Keratinocyte (primary cell): ENCODE data around the gene FTCD. TPM values are rescaled to one million over a fixed set of nuclear protein-coding genes. Genes with fewer than 3 reads are reported as not detected.
A peak's percentile ranks its signal among the peaks of the same experiment; 100 is the strongest.

ENCODE experiments used
- DNase-seq: peaks from one replicate; pipeline ENCODE4 v3.0.0-alpha.2; 2011; ENCODE audit warnings: low read depth, missing footprints, low spot score
- FAIRE-seq: peaks from 2 replicates; lab custom pipeline; 2011; peaks lifted over from hg19 to GRCh38; lab: Jason Lieb, UNC
- H2AFZ ChIP-seq: 2 replicates; pipeline ENCODE4 v1.6.0; 2012; ENCODE audit warnings: low read length, control low read depth, inconsistent platforms; ENCODE audit not compliant: control insufficient read depth
- H3K27ac ChIP-seq: 2 replicates; pipeline ENCODE4 v1.5.1; 2011; ENCODE audit warnings: low read length; ENCODE audit not compliant: control insufficient read depth, insufficient read depth
- H3K27me3 ChIP-seq: 3 replicates; pipeline ENCODE4 v1.6.0; 2011; ENCODE audit warnings: low read length; ENCODE audit not compliant: control insufficient read depth, insufficient read depth; ENCODE audit errors: extremely low read depth
- H3K36me3 ChIP-seq, 2 experiments: 2 replicates in 1 of 2; 3 replicates in 1 of 2; pipeline ENCODE4 v1.5.1; 2011; ENCODE audit warnings: low read length in 2 of 2, mild to moderate bottlenecking in 1 of 2; ENCODE audit not compliant: control insufficient read depth in 2 of 2, insufficient read depth in 2 of 2; ENCODE audit errors: extremely low read depth in 1 of 2
- H3K4me1 ChIP-seq: 3 replicates; pipeline ENCODE4 v1.5.1; 2011; ENCODE audit warnings: low read length; ENCODE audit not compliant: control insufficient read depth, insufficient read depth; ENCODE audit errors: extremely low read depth
- H3K4me2 ChIP-seq: 3 replicates; pipeline ENCODE4 v1.6.0; 2011; ENCODE audit warnings: low read depth, low read length; ENCODE audit not compliant: control insufficient read depth, insufficient read depth; ENCODE audit errors: extremely low read depth
- H3K4me3 ChIP-seq, 3 experiments: fragments of 200-600 bp in 1 of 3; sonication (generic) in 1 of 3; 2 replicates in 2 of 3; 3 replicates in 1 of 3; pipeline ENCODE4 v1.5.1; 2011 to 2016; ENCODE audit warnings: low read length in 3 of 3, mild to moderate bottlenecking in 3 of 3, control low read depth in 2 of 3, inconsistent platforms in 1 of 3, low read depth in 1 of 3, mixed read lengths in 1 of 3, mixed run types in 1 of 3, moderate library complexity in 1 of 3; ENCODE audit not compliant: control insufficient read depth in 2 of 3, insufficient read depth in 2 of 3; ENCODE audit errors: extremely low read depth in 1 of 3
- H3K79me2 ChIP-seq: 2 replicates; pipeline ENCODE4 v1.6.0; 2012; ENCODE audit warnings: low read length; ENCODE audit not compliant: control insufficient read depth, insufficient read depth
- H3K9ac ChIP-seq: 3 replicates; pipeline ENCODE4 v1.6.0; 2011; ENCODE audit warnings: low read length; ENCODE audit not compliant: control insufficient read depth, insufficient read depth; ENCODE audit errors: extremely low read depth
- H3K9me1 ChIP-seq: 3 replicates; pipeline ENCODE4 v1.6.0; 2011; ENCODE audit warnings: low read length; ENCODE audit not compliant: control insufficient read depth, insufficient read depth; ENCODE audit errors: extremely low read depth
- H3K9me3 ChIP-seq: 2 replicates; pipeline ENCODE4 v1.5.1; 2012; ENCODE audit warnings: low read depth, low read length; ENCODE audit not compliant: control insufficient read depth
- H4K20me1 ChIP-seq: 3 replicates; pipeline ENCODE4 v1.6.0; 2011; ENCODE audit warnings: low read length; ENCODE audit not compliant: control insufficient read depth, insufficient read depth; ENCODE audit errors: extremely low read depth
- CTCF ChIP-seq, 3 experiments: IDR thresholded peaks in 1 of 3; conservative IDR thresholded peaks in 1 of 3; optimal IDR thresholded peaks in 1 of 3; 2 replicates in 2 of 3; 3 replicates in 1 of 3; pipeline versions ENCODE3 to v1.5.1; 2011; ENCODE audit warnings: low read length in 3 of 3, mild to moderate bottlenecking in 3 of 3, moderate library complexity in 2 of 3, control low read depth in 1 of 3, inconsistent platforms in 1 of 3; ENCODE audit not compliant: insufficient read depth in 2 of 3; ENCODE audit errors: extremely low read depth in 1 of 3
- EZH2 ChIP-seq: IDR thresholded peaks from one replicate; pipeline ENCODE4 v1.6.1; 2012; ENCODE audit warnings: inconsistent platforms, mild to moderate bottlenecking, low read length, moderate library complexity
- dilution Hi-C: fragments of 300-500 bp; cut with MboI; formaldehyde crosslinking; loops from one replicate; pipeline ENCODE4 v1.7.0; 2020; ENCODE audit warnings: low sequenced_read_pairs; ENCODE audit not compliant: extremely low pct_ligation_motif_present
- polyA plus RNA-seq, 5 experiments: library from polyadenylated mRNA; depleted of rRNA in 3 of 5; stranded (reverse) in 3 of 5; stranded (forward) in 1 of 5; unstranded in 1 of 5; fragments of >200 nt; gene quantifications; 1 replicate in 1 of 5; 2 replicates in 3 of 5; 3 replicates in 1 of 5; pipeline versions ENCODE4 v1.2.1 to v1.2.3, GENCODE V29; 2011 to 2012; ENCODE audit warnings: missing spikeins in 2 of 5, low read depth in 1 of 5, low replicate concordance in 1 of 5

FTCD gene
- polyA plus RNA-seq, 1 donor (not counting 4 experiments of a cell fraction or from before 2014, with no cell fraction given) = not detected

DNA sequence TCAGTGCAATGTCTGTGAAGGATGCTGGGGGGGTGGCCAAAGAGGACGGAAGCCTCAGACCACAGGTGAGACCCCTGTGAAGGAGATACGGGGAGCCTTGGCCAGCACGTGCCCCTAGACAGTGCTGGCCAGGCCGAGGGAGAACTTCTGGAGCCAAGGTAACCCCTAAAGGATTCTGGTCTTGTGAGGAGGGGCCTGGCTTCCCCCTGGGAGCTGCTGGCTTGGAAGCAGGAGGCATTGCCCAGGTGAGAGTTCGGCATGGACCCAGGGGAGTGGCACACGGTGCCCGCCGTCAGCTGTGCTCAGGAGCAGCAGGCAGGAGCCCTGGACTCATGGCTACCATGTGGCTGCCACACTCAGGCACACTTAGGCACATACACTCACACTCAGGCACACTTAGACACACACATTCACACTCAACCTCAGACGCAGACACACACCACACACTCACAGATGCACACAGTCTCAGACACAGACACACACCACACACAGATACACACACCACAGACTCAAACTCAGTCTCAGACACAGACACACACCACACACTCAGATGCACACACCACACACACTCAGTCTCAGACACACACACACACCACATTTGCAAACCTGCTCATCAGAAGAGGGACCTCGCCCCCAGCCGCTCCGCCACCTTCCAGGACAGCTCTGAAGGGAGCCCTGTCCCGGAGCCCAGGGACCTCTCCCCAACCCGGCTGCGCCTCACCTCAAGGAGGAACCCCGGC lies 58.6 kb downstream of the FTCD start:
- H3K9ac ChIP-seq = no peak overlapping the region
- TF ChIP-seq CTCF (optimal IDR thresholded peaks at IDR 0.05 in 1 of 3, IDR thresholded peaks at IDR 0.05 in 1 of 3, conservative IDR thresholded peaks at IDR 0.05 in 1 of 3; ENCODE audit: extremely low read depth in 1 of 3, insufficient read depth in 2 of 3, low read length in 3 of 3) = no peak
- TF ChIP-seq EZH2 = peak; percentile 65

GRCh38 chr21:46095814-46096595 lies 59.4 kb downstream of the FTCD start:
- no peak for DNase-seq
- H3K4me3 ChIP-seq = no peak overlapping the region
- dilution Hi-C loops = no loop called here
- peaks cover 49% of the 10 kb centered on the region for H3K27me3 ChIP-seq
- H3K4me1 ChIP-seq = no peaks in the 10 kb centered on the region
- H3K27ac ChIP-seq = no peak overlapping the region
- no peaks in the 10 kb centered on the region for H3K79me2 ChIP-seq
- no peak for FAIRE-seq
- H3K36me3 ChIP-seq = no peaks in the 10 kb centered on the region
- H4K20me1 ChIP-seq = no peaks in the 10 kb centered on the region
- no peak overlapping the region for H3K4me2 ChIP-seq
- H3K9ac ChIP-seq = no peak overlapping the region
- TF ChIP-seq EZH2 = no peak
- TF ChIP-seq CTCF (optimal IDR thresholded peaks at IDR 0.05 in 1 of 3, IDR thresholded peaks at IDR 0.05 in 1 of 3, conservative IDR thresholded peaks at IDR 0.05 in 1 of 3; ENCODE audit: extremely low read depth in 1 of 3, insufficient read depth in 2 of 3, low read length in 3 of 3) = no peak
- no peak overlapping the region for H2AFZ ChIP-seq
- H3K9me1 ChIP-seq = no peaks in the 10 kb centered on the region
- peaks cover 3% of the 10 kb centered on the region for H3K9me3 ChIP-seq

More for the DNA sequence above, 58.6 kb downstream of the FTCD start:
- Histone ChIP-seq H4K20me1 (no peaks in the 10 kb centered on the region), H3K4me2 (no peak overlapping the region), H3K27ac (no peak overlapping the region), H3K79me2 (no peaks in the 10 kb centered on the region), H3K36me3 (no peaks in the 10 kb centered on the region), H3K27me3 (peaks cover 48% of the 10 kb centered on the region), H3K9me3 (no peaks in the 10 kb centered on the region), H3K9me1 (no peaks in the 10 kb centered on the region), H3K4me1 (no peaks in the 10 kb centered on the region), H3K4me3 (no peak overlapping the region), H2AFZ (no peak overlapping the region)
- DNase-seq (no peak), FAIRE-seq (no peak)
- dilution Hi-C loops = no loop called here
